Stimulated activated naive CD4-positive, alpha-beta T cell (primary cell): ENCODE results near the gene SLC2A4RG.

Experiments used
- DNase-seq, 6 experiments: peaks; one replicate each; lab custom pipeline; 2025; lab: John Stamatoyannopoulos, UW

The SLC2A4RG gene, protein sequence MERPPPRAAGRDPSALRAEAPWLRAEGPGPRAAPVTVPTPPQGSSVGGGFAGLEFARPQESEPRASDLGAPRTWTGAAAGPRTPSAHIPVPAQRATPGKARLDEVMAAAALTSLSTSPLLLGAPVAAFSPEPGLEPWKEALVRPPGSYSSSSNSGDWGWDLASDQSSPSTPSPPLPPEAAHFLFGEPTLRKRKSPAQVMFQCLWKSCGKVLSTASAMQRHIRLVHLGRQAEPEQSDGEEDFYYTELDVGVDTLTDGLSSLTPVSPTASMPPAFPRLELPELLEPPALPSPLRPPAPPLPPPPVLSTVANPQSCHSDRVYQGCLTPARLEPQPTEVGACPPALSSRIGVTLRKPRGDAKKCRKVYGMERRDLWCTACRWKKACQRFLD

DNA sequence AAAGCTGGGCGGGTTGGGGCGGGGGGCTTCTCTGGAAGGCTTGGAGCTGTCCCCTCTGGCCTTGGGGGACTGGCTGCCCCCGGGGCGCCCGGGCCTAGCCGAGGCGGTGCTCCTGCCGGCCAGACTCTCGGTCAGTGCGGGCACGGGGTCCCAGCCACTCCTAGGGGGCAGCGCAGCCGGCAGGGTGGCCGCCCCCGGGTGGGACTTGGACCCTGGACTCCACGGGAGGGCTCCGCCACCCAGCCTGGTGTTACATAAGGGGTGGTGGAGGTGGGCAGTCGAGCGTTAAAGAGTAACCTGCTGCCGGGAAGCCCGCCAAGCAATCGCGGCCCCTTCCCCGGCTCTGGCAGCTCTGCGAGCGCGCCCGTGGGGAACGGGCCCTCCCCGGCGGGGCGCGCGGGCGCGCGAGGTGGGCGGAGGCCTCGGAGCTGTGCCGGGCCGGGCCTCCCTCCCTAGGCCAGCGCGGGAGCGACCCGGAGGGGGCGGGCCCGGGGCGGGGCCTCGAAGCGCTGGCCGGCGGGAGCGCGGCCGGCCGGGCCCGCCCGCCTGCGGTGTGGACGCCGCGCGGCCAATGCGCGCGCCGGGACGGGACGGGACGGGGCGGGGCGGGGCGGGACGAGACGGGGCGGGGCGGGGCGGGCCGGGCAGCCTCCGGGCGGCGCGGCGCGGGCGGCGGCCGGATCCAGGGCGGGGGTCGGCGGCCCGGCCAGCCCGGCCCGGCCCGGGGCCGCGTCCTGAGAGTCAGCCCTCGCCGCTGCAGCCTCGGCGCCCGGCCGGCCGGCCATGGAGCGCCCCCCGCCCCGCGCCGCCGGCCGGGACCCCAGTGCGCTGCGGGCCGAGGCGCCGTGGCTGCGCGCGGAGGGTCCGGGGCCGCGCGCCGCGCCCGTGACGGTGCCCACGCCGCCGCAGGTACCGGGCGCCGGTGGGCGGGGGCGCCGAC, at the start of gene SLC2A4RG:
SLC2A4RG (plus strand) TSS at position 647 of the 940 bp plus-strand sequence; CDS start at position 784, 137 bp downstream.
- peak; percentile 48 to 76 (median 60) for DNase-seq

DNA sequence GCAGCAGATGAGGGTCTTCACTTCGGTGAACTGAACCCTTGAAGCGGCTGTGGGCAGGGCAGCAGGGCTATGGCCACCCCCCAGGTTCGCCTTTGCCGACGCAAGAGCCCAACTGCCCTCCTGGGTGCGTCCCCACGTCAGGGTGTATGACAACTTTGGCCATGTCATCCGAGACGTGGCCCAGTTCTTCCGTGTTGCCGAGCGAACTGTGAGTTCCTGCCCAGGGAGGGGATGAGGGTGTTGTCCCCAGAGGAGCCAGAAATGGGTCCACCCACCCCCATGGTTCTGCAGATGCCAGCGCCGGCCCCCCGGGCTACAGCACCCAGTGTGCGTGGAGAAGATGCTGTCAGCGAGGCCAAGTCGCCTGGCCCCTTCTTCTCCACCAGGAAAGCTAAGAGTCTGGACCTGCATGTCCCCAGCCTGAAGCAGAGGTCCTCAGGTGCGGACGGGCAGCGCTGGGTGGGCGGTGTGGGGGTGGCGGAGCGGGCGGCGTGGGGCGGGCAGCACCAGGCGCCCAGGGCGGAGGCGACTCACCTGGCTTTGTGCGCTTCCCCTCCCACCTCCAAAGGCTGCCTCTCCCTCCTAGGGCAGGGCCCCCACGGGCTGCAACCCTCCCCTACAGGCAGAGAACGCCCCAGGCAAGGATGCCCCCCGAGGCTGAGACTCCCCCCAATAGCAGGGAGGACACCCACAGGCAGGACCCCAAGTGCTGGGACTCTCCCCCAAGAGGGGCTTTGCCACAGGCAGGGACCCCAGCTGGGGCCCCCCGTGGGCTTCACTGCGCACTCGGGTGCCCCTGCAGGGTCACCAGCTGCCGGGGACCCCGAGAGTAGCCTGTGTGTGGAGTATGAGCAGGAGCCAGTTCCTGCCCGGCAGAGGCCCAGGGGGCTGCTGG, 49.3 kb upstream of the SLC2A4RG start:
- DNase-seq: no peak

DNA sequence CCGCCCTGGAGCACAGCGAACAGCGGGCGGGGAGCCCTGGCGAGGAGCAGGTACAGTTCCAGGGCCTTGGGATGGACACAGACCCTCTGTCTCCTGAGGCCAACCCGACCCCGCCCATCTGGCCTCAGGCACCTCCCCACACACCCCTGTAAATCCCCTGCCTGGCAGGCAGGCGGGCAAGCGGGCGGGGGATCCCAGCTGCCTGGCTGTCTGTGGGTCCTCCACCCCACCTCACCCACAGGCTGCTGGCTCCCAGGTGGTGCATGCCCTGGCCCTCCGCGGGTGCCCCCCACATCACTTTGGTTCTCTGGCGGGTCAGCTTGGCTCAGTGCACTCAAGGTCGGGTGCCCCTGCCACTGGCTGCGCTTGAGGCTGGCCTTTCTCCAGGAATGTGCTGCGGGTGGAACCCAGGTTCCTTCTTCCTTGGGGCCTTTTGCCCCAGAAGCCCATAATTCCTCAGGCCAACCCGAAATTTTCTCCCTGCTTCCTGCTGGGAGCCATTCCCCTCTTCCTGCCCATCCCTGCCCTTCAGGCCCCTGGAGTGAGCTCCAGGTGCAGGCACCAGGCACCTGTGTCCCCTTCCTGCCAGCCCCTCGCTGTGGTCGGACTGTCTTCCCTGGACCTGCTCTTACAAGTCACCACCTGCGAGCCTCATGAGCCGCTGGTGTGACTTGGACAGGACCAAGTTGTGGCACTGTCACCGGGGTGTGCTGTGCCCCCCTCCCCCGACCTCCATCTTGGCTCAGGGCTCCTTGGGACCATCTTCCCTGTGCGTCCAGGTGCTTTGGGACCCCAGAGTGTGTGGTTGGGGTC, 48.5 kb upstream of the SLC2A4RG start:
- DNase-seq: no peak

DNA sequence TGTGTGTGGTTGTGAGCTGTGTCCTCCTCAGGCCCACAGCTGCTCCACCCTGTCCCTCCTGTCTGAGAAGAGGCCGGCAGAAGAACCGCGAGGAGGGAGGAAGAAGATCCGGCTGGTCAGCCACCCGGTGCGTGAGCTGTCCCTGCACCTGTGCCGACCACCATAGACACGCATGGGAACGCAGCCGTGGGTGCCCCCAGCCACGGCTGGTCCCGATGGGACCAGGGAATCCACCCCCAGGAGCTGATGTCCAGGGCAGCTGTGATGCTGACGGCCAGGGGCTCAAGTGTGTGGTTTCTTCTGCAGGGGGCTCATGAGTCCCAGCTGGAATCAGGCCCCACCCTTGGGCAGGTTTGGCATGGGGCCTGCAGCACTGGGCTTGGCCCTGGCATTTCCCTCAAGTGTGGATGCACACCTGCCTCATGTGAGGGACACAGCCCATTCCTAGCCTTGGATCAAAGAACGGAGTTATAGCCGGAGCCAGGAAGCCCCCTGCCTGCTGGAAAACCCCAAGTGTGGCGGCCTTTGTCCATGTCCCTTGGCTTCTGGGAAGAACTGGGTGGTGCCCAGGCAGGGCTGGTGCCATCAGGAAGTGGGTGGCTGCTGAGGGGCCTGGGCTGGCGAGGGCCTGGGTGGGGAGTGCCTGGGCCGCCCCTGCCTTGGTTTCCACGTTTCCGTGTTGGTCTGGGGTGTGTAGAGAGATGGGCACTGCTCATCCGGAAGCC, 47.7 kb upstream of the SLC2A4RG start:
- no peak for DNase-seq

DNA sequence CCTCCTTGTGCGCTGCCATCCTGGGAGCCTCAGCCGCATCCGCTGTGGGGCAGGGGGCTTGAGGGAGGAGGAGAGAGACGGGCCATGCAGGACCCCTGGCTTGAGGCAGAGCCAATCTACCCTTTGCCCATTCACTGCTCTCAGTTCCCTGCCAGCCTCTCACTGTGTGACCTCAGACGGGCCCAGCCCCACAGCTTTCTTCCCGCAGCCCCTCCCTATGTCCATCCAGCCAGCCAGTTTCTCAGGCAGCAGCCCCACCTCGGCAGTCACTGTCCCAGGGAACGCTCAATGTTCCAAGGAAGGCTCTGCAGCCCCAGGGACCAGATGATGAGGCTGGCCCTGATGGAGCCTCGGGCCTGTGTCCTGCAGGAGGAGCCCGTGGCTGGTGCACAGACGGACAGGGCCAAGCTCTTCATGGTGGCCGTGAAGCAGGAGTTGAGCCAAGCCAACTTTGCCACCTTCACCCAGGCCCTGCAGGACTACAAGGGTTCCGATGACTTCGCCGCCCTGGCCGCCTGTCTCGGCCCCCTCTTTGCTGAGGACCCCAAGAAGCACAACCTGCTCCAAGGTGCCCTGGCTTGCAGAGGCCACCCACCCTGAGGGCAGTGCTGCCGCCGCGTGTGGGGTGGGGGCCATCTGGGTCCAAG, 47.0 kb upstream of the SLC2A4RG start:
- no peak for DNase-seq

DNA sequence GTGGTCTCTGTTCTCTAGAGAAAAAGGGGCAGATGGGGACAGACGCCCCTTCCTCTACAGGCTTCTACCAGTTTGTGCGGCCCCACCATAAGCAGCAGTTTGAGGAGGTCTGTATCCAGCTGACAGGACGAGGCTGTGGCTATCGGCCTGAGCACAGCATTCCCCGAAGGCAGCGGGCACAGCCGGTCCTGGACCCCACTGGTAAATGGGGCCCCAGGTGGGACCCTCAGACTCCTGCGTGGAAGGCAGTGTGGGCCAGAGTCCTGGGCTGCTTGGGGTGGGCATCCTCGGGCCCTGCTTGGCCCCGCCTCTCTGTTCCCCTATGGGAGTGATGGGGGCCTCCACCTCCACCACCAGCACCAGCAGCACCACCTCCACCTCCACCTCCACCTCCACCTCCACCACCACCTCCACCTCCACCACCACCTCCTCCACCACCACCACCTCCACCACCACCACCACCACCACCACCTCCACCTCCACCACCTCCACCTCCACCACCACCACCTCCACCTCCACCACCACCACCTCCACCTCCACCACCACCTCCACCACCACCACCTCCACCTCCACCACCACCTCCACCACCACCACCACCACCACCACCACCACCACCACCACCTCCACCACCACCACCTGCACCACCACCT, 46.4 kb upstream of the SLC2A4RG start:
- peak in 1 of 6 experiments; percentile 9 for DNase-seq

DNA sequence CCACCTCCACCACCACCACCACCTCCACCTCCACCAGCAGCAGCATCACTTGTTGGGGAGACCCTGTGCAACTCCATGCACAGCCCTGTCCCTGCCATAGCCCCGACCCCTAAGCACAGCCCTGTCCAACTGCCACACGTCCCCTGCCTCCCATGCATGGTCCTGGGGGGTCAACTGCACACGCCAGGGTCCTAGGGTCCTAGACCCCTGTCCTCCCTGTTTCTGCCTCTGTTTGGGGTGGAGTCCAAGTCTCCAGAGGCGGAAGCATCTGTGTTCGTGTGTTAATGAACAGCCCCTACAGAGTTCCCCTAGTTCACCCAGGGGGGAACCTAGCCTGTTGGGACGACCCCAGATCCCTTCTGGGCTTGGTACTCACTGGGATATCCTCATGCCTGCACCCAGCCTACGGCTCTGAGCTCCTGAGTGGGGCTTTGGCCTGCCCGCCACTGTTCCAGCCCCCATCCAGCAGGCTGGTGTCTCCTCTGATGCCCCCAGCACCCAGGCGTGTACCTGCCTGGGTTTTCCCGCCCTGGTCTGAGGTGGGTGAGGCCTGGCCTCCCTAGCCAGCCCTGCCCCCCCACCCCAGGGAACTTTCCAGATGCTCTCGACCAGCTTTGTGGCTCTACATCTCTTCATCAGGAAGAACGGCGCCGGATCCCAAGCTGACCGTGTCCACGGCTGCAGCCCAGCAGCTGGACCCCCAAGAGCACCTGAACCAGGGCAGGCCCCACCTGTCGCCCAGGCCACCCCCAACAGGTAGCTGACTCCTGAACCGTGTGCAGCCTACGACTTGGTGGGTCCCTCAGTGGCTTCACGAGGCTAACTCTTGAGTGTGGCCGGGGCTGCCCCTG, 45.6 kb upstream of the SLC2A4RG start:
- no peak for DNase-seq

DNA sequence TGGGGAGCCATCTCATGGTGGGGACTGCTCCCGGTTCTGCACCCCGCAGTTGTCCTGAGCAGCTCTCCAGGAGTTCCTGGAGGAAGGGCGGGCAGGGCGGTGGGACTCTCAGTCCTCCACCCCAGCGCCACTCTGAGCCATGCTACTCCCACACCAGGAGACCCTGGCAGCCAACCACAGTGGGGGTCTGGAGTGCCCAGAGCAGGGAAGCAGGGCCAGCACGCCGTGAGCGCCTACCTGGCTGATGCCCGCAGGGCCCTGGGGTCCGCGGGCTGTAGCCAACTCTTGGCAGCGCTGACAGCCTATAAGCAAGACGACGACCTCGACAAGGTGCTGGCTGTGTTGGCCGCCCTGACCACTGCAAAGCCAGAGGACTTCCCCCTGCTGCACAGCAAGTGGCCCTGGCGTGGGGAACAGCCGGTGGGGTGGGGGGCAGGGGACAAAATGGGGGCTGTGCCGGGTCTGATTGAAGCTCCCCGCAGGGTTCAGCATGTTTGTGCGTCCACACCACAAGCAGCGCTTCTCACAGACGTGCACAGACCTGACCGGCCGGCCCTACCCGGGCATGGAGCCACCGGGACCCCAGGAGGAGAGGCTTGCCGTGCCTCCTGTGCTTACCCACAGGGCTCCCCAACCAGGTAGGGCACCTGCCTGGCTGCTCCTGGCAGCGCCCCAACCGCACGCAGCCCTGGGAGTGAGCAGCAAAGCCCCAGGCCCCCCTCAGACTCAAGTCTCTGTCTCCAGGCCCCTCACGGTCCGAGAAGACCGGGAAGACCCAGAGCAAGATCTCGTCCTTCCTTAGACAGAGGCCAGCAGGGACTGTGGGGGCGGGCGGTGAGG, 44.8 kb upstream of the SLC2A4RG start:
- DNase-seq: no peak

DNA sequence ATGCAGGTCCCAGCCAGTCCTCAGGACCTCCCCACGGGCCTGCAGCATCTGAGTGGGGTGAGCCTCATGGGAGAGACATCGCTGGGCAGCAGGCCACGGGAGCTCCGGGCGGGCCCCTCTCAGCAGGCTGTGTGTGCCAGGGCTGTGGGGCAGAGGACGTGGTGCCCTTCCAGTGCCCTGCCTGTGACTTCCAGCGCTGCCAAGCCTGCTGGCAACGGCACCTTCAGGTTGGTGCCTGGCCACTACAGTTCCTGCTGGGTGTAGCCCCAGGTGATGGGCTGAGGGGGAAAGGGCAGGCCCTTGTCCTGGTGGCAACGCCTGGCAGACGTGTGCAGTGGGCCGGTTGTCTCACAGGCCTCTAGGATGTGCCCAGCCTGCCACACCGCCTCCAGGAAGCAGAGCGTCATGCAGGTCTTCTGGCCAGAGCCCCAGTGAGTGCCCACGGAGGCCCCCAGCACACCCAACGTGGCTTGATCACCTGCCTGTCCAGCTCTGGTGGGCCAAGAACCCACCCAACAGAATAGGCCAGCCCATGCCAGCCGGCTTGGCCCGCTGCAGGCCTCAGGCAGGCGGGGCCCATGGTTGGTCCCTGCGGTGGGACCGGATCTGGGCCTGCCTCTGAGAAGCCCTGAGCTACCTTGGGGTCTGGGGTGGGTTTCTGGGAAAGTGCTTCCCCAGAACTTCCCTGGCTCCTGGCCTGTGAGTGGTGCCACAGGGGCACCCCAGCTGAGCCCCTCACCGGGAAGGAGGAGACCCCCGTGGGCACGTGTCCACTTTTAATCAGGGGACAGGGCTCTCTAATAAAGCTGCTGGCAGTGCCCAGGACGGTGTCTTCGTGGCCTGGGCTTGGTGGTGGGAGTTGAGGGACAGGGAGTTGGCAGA, 43.9 kb upstream of the SLC2A4RG start:
- DNase-seq: no peak

DNA sequence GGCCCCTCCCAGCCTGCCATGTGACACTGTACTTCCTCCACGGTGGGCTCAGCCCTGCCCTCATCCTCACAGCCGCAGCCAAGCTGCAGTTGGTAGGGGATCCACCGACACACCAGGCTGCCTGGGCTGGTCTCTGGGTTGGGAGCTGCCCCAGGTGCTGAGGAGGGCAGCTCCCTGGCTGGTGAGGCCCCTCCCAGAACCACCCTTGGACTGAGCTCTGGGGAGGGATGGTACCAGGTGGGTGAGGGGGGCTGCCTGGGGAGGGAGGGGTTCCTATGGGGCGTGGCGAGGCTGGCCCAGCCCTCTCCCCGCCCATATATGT, 43.3 kb upstream of the SLC2A4RG start:
- DNase-seq: peak in 4 of 6 experiments; percentile 12 to 43 (median 24)

DNA sequence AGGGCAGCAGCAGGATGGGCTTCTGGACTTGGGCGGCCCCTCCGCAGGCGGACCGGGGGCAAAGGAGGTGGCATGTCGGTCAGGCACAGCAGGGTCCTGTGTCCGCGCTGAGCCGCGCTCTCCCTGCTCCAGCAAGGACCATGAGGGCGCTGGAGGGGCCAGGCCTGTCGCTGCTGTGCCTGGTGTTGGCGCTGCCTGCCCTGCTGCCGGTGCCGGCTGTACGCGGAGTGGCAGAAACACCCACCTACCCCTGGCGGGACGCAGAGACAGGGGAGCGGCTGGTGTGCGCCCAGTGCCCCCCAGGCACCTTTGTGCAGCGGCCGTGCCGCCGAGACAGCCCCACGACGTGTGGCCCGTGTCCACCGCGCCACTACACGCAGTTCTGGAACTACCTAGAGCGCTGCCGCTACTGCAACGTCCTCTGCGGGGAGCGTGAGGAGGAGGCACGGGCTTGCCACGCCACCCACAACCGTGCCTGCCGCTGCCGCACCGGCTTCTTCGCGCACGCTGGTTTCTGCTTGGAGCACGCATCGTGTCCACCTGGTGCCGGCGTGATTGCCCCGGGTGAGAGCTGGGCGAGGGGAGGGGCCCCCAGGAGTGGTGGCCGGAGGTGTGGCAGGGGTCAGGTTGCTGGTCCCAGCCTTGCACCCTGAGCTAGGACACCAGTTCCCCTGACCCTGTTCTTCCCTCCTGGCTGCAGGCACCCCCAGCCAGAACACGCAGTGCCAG, 42.8 kb upstream of the SLC2A4RG start, which contains the start of gene TNFRSF6B:
TNFRSF6B (plus strand) TSS at position 25 of the 729 bp plus-strand sequence; CDS start at position 141, 116 bp downstream.
- DNase-seq: peak in 2 of 6 experiments; percentile 47 to 53

DNA sequence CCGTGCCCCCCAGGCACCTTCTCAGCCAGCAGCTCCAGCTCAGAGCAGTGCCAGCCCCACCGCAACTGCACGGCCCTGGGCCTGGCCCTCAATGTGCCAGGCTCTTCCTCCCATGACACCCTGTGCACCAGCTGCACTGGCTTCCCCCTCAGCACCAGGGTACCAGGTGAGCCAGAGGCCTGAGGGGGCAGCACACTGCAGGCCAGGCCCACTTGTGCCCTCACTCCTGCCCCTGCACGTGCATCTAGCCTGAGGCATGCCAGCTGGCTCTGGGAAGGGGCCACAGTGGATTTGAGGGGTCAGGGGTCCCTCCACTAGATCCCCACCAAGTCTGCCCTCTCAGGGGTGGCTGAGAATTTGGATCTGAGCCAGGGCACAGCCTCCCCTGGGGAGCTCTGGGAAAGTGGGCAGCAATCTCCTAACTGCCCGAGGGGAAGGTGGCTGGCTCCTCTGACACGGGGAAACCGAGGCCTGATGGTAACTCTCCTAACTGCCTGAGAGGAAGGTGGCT, 42.2 kb upstream of the SLC2A4RG start:
- no peak for DNase-seq

DNA sequence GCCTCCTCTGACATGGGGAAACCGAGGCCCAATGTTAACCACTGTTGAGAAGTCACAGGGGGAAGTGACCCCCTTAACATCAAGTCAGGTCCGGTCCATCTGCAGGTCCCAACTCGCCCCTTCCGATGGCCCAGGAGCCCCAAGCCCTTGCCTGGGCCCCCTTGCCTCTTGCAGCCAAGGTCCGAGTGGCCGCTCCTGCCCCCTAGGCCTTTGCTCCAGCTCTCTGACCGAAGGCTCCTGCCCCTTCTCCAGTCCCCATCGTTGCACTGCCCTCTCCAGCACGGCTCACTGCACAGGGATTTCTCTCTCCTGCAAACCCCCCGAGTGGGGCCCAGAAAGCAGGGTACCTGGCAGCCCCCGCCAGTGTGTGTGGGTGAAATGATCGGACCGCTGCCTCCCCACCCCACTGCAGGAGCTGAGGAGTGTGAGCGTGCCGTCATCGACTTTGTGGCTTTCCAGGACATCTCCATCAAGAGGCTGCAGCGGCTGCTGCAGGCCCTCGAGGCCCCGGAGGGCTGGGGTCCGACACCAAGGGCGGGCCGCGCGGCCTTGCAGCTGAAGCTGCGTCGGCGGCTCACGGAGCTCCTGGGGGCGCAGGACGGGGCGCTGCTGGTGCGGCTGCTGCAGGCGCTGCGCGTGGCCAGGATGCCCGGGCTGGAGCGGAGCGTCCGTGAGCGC, 41.6 kb upstream of the SLC2A4RG start:
- no peak for DNase-seq

DNA sequence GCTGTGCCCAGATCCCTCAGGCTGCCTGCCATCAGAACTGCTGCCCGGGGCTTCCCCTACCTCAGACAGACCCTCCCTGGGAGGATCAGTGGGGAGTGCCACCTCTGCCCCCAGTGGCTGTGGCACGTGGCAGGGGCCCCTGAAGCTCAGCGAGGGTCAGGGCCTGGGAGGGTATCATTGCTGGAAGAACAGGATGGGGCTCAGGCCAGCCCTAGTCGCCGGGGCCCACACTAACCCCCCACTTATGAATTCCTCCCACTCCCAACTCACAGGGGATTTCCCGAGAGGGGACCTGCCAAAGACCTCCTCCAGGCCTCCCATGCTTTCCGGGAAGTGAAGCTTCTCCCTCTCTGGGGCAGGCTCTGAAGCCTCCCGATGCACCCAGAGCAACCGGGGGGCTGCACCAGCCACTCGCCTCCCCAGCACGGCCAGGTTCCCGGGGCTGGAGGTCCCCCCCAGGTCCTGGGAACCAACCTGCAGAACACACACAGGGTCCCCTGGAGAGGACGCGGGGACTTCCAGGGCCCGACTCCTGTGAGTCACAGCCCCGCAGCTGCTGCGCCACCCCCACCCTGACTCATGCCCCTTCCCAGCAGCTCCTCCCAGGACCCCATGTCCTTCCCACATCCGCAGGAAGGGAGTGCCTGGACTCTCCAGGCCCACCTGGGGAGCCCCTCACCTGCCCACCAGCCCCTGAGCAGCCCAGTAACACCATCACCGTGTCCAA, 40.7 kb upstream of the SLC2A4RG start:
- no peak for DNase-seq
